HG03457 (cell line): ENCODE measurements around the gene SALL2.

Experiments
- ATAC-seq: cut with Tn5 transposase; IDR thresholded peaks from one replicate; pipeline ENCODE4 v1.9.1; 2021; ENCODE audit warnings: moderate number of reproducible peaks; ENCODE audit not compliant: unreplicated experiment

Gene SALL2

GRCh38 chr14:21528381-21529348 lies 2.5 kb upstream of the SALL2 start:
- ATAC-seq, result no peak

- ATAC-seq, result no peak
These were observed 1.2 kb upstream of the SALL2 start for GRCh38 chr14:21527318-21527679.

DNA sequence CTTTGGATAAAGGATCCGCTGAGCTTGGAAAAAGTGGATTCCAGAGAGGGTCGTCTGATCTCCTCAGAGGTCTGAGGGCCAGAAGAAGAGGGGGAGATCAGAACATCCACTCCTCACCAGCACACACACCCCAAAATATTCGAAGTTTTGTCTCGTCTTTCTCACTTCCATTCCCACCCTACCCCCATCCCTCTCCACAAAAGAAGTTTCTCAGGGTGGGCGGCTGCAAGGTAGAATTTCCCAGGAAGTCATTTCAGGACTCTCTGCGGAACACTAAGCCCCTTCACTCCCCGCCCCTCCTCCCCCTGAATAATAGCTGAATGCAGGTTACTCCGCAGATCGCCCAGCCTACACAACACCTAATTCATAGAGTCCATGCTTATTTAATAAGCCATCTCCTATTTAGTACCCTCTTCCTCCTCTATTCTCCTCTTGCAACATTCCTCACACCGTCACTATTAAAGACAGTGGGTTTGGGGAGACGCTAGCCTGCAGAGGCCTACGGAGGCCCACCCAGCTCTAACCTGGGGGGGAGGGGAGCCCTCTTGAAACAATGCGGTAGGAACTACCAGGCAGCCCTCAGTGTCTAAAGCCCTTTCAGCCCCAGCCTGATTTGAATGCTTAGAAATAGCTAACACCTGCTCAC lies 649 bp upstream of the SALL2 start:
- ATAC-seq, result no peak

DNA sequence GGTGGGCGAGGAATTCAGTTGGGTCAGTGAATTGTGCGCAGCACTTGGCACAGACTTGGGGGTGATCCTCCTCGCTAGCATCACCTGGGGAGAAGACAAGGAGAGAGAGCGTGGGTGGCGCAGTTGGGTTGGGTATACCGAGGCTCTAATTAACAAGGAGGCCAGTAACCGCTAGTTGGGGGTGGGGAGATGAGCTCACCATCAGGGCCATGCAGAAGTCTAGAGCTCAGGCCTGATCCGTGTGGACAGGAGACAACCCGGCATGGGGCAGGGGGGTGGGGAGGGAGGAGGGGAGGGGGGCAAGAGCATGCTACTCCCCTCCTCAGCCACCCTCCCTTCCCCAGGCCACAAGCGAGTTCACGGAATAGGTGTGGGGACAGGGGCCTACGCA lies 580 bp downstream of the SALL2 start:
- ATAC-seq, result no peak

DNA sequence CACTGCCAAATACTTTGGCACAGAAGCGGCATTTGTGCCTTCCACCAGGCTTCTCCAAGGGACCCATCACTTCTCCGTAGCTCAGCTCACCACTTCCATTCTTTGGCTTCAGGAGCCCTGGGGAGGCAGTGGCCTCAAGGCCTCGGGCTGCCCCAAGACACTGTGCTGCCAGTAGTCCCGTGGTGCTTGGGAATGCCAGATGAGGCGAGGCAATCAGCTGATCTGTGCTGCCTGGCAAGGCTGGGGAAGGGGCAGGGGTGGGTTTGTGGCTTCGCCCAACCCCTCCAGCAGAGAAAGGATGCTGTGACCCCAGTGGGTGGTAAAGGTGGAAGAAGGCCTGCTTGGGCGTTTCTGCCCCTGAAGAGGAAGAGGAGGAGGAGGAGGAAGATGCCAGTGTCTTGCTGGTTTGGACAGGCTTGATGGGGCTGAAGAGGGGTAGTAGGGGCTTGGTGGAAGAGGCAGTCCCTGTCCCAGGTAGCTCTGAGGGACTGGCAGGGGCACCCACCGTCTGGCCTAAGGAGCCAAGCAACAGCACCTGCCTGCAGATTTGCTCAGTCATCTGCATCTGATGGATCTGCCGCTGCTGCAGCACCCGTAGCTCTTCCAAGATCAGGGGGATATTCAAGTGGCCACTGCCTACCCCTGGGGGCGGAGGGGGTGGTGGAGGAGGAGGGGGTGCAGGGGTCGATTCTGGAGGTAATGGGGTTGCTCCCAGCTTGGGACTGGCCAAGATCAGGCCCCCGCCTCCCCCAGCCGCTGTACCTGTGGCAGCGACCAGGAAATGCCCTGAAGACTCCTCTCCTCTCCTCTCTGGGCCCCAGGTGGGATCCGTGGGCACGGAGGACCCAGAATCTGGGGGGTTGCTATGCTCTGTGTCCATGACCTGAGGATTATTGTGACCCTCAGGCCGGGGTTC lies 1.3 kb downstream of the SALL2 start:
- no peak for ATAC-seq

- ATAC-seq, result no peak
These were observed 2.9 kb downstream of the SALL2 start for GRCh38 chr14:21523203-21523602.

DNA sequence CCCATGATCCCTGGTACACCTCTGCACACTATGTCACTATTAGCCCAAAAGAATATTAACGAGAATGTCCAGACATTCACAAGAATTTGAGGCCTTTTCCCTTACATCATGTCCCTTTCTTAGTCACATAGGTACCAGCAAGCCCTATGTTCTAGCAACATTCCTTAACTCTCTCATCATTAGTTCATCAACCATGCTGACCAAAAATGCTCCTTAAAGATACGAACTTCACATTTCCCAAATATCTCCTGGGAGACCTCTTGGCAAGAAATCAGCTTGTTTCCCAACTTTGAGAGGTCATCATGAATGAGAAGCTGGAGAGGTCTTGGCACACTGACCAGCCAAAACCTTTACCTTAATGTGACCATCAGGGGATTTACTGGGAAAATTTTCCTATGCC lies 4.6 kb downstream of the SALL2 start:
- ATAC-seq, result no peak

- no peak for ATAC-seq
These were observed 5.4 kb downstream of the SALL2 start for GRCh38 chr14:21520767-21521166.

- ATAC-seq, result no peak
These were observed 7.4 kb downstream of the SALL2 start for GRCh38 chr14:21518725-21519124.

DNA sequence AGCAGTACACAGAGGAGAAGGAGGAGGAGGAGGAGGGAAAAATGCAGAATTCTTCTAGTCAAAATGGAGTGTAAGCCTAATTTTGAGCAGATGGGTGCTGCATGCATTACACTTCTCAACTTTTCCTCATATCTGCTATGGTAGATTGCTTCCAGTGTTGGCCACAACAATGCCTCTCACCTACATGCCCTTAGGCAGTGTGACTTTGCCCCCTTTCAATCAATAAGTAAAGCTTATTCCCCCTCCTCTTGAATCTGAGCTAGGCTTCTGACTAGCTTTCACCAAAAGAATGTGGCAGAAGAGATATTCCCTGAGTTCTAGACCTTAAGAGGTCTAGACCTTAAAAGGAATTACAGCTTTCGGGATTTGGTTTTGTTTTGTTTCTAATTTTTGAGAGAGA lies 11.8 kb downstream of the SALL2 start:
- ATAC-seq, result no peak

DNA sequence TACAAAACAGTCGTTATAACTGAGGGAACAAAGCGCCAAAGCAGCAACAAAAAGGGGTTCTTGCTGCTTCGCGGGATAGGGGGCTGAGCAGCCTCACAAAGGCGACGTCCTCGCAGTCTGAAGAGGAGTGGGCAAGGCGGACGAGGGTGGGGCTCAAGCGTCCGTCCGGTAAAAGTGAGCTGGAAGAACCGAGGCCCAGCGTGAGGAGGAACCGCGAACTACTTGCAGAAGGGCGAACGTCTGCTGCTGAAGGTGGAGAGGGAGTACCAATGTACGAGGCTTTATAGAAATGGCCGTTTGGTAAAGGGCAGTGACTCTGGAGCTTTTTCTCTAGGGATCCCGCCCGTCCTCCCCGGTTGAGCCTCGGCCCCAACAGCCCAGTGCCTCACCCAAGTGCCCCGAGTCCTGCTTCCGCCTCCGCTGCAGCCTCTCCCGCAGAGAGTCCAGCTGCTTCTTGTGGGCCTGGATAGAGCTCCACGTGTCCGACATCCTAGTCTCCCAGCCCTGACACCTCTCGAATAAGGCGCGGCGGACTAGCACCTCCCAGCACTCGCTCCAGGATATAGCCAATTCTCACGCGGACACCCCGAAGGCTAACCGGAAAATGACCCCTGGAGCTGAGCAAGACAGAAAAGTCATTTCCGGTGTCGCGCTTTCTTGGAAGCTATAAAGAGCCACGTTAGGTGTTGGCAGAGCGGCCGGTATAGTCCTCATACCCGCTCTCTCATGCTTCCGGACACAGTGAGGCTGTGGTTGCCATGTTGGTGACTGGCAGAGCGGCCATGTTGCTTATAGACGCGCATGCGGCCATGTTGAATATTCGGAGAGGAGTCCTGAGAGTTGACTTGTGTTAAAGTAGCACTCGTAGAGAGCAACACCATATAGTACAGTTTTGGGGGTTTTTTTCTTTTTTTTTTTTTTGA lies 15.2 kb downstream of the SALL2 start, which contains the start of gene METTL3:
TSS of gene METTL3 (minus strand) at position 606 of the 923 bp plus-strand sequence. CDS start at position 489, 117 bp downstream.
- peak; percentile 96 for ATAC-seq

DNA sequence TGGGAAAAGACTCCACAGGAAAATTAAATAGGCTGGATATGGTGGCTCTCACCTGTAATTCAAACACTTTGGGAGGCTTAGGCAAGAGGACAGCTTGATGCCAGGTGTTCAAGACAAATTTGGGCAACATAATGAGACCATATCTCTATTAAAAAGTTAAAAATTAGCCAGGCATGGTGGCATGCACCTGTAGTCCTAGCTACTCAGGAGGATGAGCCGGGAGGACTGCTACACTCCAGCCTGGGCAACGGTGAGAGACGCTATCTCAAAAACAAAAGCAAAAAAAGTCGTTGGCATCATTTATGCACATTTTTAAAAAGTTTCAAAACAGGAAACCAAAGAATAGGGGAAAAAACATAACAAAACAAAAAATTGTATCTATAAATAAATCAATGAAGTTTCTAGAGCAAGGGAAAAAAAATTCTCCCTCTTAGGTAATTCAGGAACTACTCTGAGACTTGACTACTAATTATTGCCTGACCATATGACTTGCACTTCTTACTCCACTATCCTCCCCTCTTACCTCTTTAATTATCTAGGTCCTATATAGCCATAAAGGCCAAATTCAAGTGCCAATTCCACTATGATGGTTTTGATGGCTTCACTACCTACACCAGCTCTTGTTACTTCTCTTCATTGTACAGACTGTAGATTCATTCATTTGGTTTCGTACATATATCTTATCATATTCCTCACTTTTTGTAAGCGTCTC lies 16.6 kb downstream of the SALL2 start:
- ATAC-seq, result no peak

DNA sequence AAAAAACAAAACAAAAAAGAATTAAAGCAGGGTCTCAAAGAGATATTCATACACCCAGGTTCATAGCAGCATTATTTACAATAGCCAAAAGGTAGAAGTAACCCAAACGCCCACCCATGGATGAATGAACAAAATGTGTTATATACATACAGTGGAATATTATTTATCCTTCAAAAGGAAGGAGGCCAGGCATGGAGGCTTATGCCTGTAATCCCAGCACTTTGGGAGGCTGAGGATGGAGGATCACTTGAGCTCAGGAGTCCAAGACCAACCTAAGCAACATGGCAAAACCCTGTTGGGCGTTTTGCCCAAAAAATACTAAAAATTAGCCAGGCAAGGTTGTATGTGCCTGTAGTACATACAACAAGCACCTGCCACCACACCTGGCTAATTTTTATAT lies 19.6 kb downstream of the SALL2 start:
- ATAC-seq, result no peak

GRCh38 chr14:21505012-21505553 lies 21.1 kb downstream of the SALL2 start:
- no peak for ATAC-seq

GRCh38 chr14:21503376-21503775 lies 22.8 kb downstream of the SALL2 start:
- no peak for ATAC-seq

GRCh38 chr14:21501568-21501967 lies 24.6 kb downstream of the SALL2 start:
- no peak for ATAC-seq

- ATAC-seq, result no peak
These were observed 27.3 kb downstream of the SALL2 start for GRCh38 chr14:21498540-21499526.

DNA sequence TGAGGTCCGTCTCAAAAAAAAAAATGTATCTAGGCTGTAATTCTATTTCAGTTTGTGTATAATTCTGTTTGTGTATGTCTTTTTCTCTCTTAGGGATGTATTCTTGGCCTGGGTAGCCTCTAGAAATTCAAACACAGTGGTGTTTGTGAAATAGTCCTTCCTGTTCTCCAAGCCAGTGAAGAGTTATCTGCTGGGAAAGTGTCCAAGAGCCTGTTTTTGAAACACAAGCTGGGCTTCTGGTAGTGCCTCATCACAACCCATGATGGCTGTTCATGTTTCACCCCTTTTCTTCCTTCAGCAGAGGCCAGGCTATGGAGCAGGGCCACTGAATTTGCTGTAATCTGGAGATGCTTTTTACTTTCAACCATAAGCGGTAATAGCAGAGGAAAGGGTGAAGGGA lies 29.7 kb downstream of the SALL2 start:
- no peak for ATAC-seq
